GM18868 (cell line): ENCODE measurements around the gene CCDC167.
"Not testable (repeated sequence)": the region's sequence is repeated elsewhere in the genome, so short reads cannot be mapped to it uniquely, and the experiment has no call there.

ENCODE experiments used
- ATAC-seq: cut with Tn5 transposase; IDR thresholded peaks from one replicate; pipeline ENCODE4 v1.9.1; 2021; ENCODE audit warnings: mild to moderate bottlenecking, moderate library complexity; ENCODE audit not compliant: unreplicated experiment

The CCDC167 gene

GRCh38 chr6:37474316-37474715 is 25.4 kb downstream of the CCDC167 start:
- no peak for ATAC-seq

GRCh38 chr6:37473364-37474095 is 26.2 kb downstream of the CCDC167 start:
- ATAC-seq = no peak

GRCh38 chr6:37467718-37468117 is 32.0 kb downstream of the CCDC167 start:
- no peak for ATAC-seq

GRCh38 chr6:37463110-37463509 is 36.6 kb downstream of the CCDC167 start:
- ATAC-seq = no peak

DNA sequence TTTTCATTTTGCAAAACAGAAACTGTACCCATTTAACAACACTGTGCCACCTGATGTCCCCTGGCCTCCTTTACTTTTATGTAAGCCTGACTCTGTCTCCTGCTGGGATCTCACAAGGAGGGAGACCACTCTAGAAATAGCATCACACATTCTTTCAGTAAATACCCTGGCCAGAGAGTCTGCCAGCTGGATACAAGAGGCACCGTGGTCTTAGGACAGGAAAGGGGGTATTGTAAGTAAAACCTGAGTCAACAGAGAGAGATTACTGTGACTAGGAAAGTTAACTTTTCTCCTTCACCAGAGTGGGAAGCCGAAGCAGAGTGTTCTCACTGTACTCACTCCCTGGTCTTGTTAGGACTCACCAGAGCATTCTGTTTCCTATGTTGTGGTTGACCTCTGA is 38.9 kb downstream of the CCDC167 start:
- no peak for ATAC-seq

DNA sequence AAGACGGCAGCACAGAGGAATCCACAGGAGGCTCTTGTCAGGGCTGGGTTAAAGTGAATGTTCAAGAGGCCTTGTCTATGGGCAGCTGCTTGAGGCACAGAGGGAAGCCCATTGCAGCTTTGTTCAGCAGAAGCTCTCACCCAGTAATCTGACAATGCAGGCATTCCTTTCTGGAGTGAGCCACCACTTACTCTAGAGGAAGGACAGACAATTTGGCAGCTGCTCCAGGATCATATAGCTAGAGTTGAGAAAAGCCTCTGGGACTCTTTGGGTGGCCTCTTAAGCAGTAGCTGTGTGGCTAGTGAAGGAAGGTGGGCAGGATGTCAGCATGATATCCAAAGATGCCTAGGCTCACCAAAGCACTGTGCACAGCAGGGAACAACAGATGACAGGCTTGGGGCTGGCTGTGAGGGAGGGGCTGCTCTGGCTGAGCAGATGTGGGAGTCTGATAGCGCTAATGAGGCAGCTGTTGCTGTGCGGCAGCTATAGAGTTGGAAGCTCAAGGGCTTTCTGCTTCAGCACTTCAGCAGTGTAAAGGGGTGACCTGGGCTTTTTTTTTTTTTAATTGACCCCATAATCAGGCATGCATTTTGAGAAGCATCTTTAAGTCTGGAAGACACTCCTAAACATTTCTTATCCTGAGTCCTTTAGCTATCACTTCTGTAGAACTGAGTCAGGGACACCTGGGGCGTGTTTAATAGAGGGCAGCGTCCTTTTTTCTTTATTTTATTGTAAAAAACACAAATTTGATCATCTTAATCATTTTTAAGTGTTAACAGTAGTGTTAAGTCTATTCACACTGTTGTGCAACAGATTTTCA is 39.5 kb downstream of the CCDC167 start:
- no peak for ATAC-seq

- ATAC-seq = no peak
Observed at GRCh38 chr6:37456816-37457560, 42.7 kb downstream of the CCDC167 start.

DNA sequence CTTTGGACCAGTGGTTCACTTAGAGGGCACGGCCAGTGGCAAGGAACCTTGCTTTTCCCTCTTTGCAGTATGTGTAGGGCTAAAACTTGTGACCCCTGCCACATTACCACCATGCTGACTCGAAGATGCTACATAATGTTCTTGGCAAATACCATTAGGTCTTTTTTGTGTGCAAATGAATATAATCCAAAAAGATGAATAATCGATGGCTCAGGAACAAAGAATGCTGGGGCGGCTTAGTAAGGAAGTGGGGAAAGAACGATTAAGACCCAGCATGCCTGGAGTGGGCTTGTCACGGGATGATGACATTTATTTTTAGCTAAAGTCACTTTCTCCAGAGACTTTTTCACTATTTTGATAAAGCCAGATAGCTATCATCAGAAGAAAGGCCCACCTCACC is 43.6 kb downstream of the CCDC167 start:
- ATAC-seq = no peak

- ATAC-seq = no peak
Observed at GRCh38 chr6:37454420-37455140, 45.1 kb downstream of the CCDC167 start.

GRCh38 chr6:37452522-37452921 is 47.2 kb downstream of the CCDC167 start:
- ATAC-seq = no peak

- no peak for ATAC-seq
Observed at GRCh38 chr6:37451441-37452193, 48.1 kb downstream of the CCDC167 start.

GRCh38 chr6:37449984-37450383 is 49.7 kb downstream of the CCDC167 start:
- ATAC-seq = no peak

- not testable (repeated sequence) for ATAC-seq
Observed at GRCh38 chr6:37443216-37443542, 56.5 kb downstream of the CCDC167 start.

DNA sequence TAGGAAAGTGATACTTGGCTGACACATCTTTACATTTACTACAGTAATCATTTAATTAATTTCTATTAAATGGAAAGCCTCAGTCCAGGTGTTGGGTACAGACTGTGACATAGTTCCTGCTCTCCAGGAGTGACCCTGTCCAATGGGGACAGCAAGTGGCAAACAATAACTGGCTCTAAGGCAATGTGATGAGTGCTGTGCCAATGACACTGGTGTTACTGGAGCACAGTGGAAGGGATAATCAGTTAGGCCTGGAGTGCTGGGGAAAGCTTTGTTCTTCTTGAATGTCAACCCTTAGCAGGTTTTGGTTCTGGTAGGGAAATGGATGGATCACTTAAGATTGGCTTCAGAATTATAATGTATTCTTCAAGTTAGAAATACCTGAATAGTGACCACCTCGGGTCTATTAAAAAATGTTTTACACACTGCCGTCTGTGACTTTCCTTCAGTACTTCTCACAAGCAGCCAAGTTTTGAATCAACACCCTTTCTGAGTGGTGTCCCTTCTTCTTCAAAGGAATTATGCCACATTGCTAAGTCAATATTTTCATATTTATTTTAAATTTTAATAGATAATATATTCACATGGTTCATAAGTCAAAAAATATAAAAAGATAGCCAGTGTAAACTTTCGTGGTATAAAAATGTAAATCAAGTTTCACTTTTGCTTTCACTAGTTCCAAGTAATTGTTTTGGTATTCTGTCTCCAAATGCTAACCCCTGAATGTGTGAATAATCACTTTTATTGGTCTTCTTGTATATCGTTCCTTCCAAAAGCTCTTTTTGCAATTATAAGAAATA is 57.1 kb downstream of the CCDC167 start:
- no peak for ATAC-seq

DNA sequence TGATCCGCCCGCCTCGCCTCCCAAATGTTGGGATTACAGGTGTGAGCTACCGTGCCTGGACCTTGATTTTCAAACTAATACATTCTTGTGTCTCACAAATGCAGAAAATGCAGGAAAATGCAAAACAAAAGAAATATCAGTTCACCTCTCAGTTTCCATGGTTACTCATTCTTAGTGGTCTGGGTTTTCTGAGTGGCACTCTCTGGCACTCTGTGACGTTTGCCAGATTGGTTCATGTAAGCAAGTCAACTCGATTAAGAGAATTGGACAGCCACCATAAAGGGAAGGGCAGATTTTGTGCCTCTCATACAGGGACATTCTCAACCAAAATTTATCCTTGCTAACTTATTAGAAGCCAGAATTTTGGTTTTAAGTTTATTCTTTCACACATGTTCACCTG is 58.0 kb downstream of the CCDC167 start:
- ATAC-seq = no peak

DNA sequence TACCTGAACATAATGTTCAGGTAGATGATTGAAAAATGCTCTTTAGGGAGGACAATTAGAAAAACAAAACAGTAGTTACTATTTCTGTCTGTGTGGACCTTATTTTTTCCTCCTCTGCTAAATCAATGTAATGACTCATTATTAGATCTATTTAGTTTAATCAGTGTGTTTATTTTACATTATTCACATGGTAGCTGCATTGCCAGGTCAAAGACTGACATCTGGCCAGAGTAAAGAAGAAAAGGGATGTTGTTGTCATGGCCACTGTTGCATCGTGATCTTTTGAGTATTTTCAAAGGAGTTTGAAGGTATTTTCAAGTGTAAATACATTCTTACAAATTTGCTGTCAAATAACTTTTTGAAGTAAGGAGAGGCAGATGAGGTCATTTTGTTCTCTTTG is 60.8 kb downstream of the CCDC167 start:
- no peak for ATAC-seq

DNA sequence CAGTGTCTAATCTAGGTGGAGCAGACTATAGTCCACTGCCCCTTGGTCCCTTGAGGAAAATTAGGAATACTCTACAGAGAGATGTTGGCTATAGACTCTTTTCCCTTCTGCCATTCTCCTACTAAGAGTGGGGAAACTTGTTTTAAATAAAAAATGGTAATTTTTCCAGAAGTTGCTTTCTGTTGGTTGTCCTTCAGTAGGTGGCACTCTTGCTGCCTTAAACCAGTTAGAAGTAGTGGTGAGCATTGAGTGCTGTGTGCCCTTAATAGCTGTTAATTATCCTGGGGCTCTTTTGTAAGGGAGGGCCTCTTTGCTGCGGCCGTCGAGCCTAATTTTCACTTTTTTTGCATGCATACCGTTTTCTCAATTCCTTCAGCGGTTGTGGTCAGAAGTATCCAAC is 63.9 kb downstream of the CCDC167 start:
- ATAC-seq = no peak

DNA sequence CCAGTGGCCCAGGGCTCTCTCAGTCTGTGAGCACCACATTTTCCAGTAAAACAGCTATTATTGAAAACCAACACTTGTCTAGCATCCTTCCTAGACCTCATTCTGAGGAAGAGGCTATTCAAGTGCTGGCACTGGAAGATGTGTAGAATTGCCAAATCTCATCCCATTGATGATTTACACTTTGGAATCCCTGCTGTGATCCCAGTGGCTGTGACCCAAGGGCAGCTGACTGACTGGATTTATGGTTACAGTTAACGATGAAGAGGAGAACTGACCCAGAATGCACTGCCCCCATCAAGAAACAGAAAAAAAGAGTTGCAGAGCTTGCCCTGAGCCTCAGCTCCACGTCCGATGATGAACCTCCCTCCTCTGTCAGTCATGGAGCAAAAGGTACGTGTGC is 64.3 kb downstream of the CCDC167 start:
- no peak for ATAC-seq

GRCh38 chr6:37433657-37434271 is 65.9 kb downstream of the CCDC167 start:
- ATAC-seq = peak; percentile 55
